Measurements from ENCODE around the gene C1orf159.

DNA sequence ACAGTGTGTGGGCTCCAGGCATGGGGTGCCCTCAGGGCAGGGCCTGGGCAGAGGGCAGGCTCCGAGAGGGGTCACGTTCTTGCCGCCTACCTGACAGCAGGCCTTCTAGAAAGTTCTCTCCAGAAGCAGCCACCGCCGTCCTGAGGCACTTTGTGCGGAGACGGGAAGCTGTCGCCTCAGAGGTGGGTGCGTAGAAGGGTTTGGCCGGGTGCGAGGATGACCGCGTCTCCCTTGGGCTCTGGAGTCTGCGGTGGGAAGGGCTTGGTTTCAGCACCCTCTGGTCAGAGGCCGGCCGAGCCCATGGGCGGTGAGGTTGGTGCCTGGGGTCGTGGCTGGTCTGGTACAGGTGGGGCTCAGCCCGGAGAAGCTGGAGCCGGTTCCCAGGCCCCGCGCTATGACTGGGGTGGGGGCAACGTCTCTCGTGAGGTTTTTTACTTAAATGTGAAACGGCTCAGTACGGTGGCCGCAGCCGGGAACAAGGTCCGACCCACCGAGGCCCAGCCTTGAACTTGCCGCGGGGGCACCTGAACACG, 47.7 kb upstream of the C1orf159 start:
- TF ChIP-seq ZNF384 (IDR thresholded peaks at IDR 0.05) (no peak), L3MBTL2 (conservative IDR thresholded peaks at IDR 0.05) (no peak), HDGF (IDR thresholded peaks at IDR 0.05; ENCODE audit: borderline replicate concordance) (no peak), TARDBP (IDR thresholded peaks at IDR 0.05) (no peak)

Measured in HEK293T (cell line).